Endothelial cell of umbilical vein (primary cell): ENCODE measurements around the gene SEC22A. TPM values are rescaled to one million over a fixed set of nuclear protein-coding genes. Genes with fewer than 3 reads are reported as not detected.

ENCODE experiments used
- BruUV-seq: library from RNA; stranded (reverse); fragments of 400-500 nt; replicated peaks from 2 replicates; lab custom pipeline; 2021; lab: Mats Ljungman, UMichigan
- CTCF ChIA-PET: fragments of 300-600, 350-600 bp; sonication (Branson Sonifier 250); formaldehyde crosslinking; loops from one replicate; lab custom pipeline; 2021; ENCODE audit warnings: antibody characterized with exemption, inconsistent platforms; lab: Charles Lee
- POLR2A ChIA-PET: fragments of 300-600, 350-600 bp; sonication (Branson Sonifier 250); formaldehyde crosslinking; loops from one replicate; lab custom pipeline; 2021; ENCODE audit warnings: antibody characterized with exemption, inconsistent platforms; lab: Charles Lee
- DNase-seq: peaks from one replicate; pipeline ENCODE4 v3.0.0-alpha.2; 2011; ENCODE audit warnings: low read depth, low spot score
- FAIRE-seq: peaks from 2 replicates; lab custom pipeline; 2011; peaks lifted over from hg19 to GRCh38; lab: Jason Lieb, UNC
- H2AFZ ChIP-seq: 2 replicates; pipeline ENCODE4 v1.6.0; 2012; ENCODE audit warnings: low read depth, low read length, control low read depth, inconsistent platforms
- H3K27ac ChIP-seq: 2 replicates; pipeline ENCODE4 v1.5.1; 2011; ENCODE audit warnings: low read depth, mild to moderate bottlenecking, control low read depth, low read length, moderate library complexity; ENCODE audit not compliant: insufficient read depth
- H3K27me3 ChIP-seq, 2 experiments: 2 replicates each; pipeline versions ENCODE4 v1.6.0 to v1.6.1; 2011; ENCODE audit warnings: low read length in 2 of 2, mixed read lengths in 1 of 2; ENCODE audit not compliant: control insufficient read depth in 2 of 2, insufficient read depth in 2 of 2
- H3K36me3 ChIP-seq, 2 experiments: 2 replicates in 1 of 2; 3 replicates in 1 of 2; pipeline ENCODE4 v1.5.1; 2011; ENCODE audit warnings: low read length in 2 of 2, mild to moderate bottlenecking in 1 of 2, moderate library complexity in 1 of 2; ENCODE audit not compliant: control insufficient read depth in 2 of 2, insufficient read depth in 2 of 2; ENCODE audit errors: extremely low read depth in 1 of 2
- H3K4me1 ChIP-seq: 3 replicates; pipeline ENCODE4 v1.5.1; 2011; ENCODE audit warnings: mild to moderate bottlenecking, low read length; ENCODE audit not compliant: control insufficient read depth, insufficient read depth; ENCODE audit errors: extremely low read depth
- H3K4me2 ChIP-seq: 2 replicates; pipeline ENCODE4 v1.6.1; 2011; ENCODE audit warnings: low read length, control low read depth, mixed read lengths; ENCODE audit not compliant: insufficient read depth
- H3K4me3 ChIP-seq, 3 experiments: fragments of 200-600 bp in 1 of 3; sonication (generic), shearing (Covaris generic) in 1 of 3; replicated peaks in 1 of 3; 2 replicates each; pipeline ENCODE4 v1.5.1; 2011 to 2016; ENCODE audit warnings: control low read depth in 3 of 3, low read length in 3 of 3, mild to moderate bottlenecking in 2 of 3, inconsistent platforms in 1 of 3, low read depth in 1 of 3, moderate library complexity in 1 of 3; ENCODE audit not compliant: insufficient read depth in 1 of 3
- H3K79me2 ChIP-seq: 2 replicates; pipeline ENCODE4 v1.6.0; 2012; ENCODE audit warnings: low read length, inconsistent platforms; ENCODE audit not compliant: control insufficient read depth, insufficient read depth
- H3K9ac ChIP-seq: replicated peaks from 2 replicates; pipeline ENCODE3; 2011; ENCODE audit warnings: low read length, control low read depth; ENCODE audit not compliant: insufficient read depth; ENCODE audit errors: extremely low read depth
- H3K9me1 ChIP-seq: replicated peaks from 3 replicates; pipeline ENCODE4 v1.6.0; 2011; ENCODE audit warnings: mild to moderate bottlenecking, low read length; ENCODE audit not compliant: control insufficient read depth, insufficient read depth; ENCODE audit errors: extremely low read depth
- H3K9me3 ChIP-seq: replicated peaks from 2 replicates; pipeline ENCODE4 v1.5.1; 2012; ENCODE audit warnings: low read length, inconsistent platforms; ENCODE audit not compliant: control insufficient read depth, insufficient read depth
- H4K20me1 ChIP-seq: replicated peaks from 2 replicates; pipeline ENCODE3; 2011; ENCODE audit warnings: mild to moderate bottlenecking, low read length; ENCODE audit not compliant: control insufficient read depth, insufficient read depth; ENCODE audit errors: extremely low read depth
- EZH2 ChIP-seq: IDR thresholded peaks from 2 replicates; pipeline ENCODE4 v1.6.1; 2012; ENCODE audit warnings: borderline replicate concordance, low read depth, mild to moderate bottlenecking, moderate library complexity, low read length, inconsistent platforms; ENCODE audit not compliant: severe bottlenecking
- FOS ChIP-seq: IDR thresholded peaks from 2 replicates; pipeline ENCODE4 v1.6.1; 2011; ENCODE audit warnings: mild to moderate bottlenecking, low read length, moderate library complexity, borderline replicate concordance; ENCODE audit not compliant: insufficient read depth
- GATA2 ChIP-seq: IDR thresholded peaks from 2 replicates; pipeline ENCODE4 v1.7.0; 2011; ENCODE audit warnings: low read depth, mild to moderate bottlenecking, moderate library complexity, mixed read lengths, low read length; ENCODE audit not compliant: insufficient read length, insufficient read depth
- JUN ChIP-seq: IDR thresholded peaks from 2 replicates; pipeline ENCODE4 v1.6.1; 2011; ENCODE audit warnings: borderline replicate concordance, low read depth; ENCODE audit not compliant: insufficient read length, insufficient read depth
- MYC ChIP-seq: IDR thresholded peaks from one replicate; pipeline ENCODE4 v1.6.1; 2011; ENCODE audit warnings: mild to moderate bottlenecking, low read depth, low read length
- POLR2A ChIP-seq: IDR thresholded peaks from 2 replicates; pipeline ENCODE4 v1.6.1; 2012; ENCODE audit warnings: low read depth, mild to moderate bottlenecking, control low read depth, low read length
- POLR2AphosphoS5 ChIP-seq: IDR thresholded peaks from 2 replicates; pipeline ENCODE4 v1.6.1; 2012; ENCODE audit warnings: low read depth, mild to moderate bottlenecking, control low read depth, low read length, moderate library complexity; ENCODE audit not compliant: insufficient read depth
- dilution Hi-C: fragments of 300-500 bp; cut with MboI; formaldehyde crosslinking; loops from one replicate; pipeline ENCODE4 v1.15.0; 2019; ENCODE audit warnings: low sequenced_read_pairs; ENCODE audit not compliant: extremely low pct_ligation_motif_present
- intact Hi-C: fragments of 100-400 bp; cut with micrococcal nuclease; formaldehyde crosslinking; loops from one replicate; pipeline ENCODE4 v1.10.0; 2022
- polyA plus RNA-seq, 4 experiments: library from polyadenylated mRNA; depleted of rRNA in 3 of 4; stranded (reverse) in 3 of 4; unstranded in 1 of 4; fragments of >200 nt; gene quantifications; 2 replicates each; pipeline versions ENCODE4 v1.2.1 to v1.2.3, GENCODE V29; 2011 to 2012; ENCODE audit warnings: missing spikeins in 1 of 4
- total RNA-seq: library from RNA; stranded (reverse); gene quantifications from 2 replicates; pipeline ENCODE4 v1.2.3, GENCODE V29; 2021
- TF ChIP-seq, protein P1 (sequence below): IDR thresholded peaks from 2 replicates; pipeline ENCODE4 v1.6.1; 2011; ENCODE audit not compliant: insufficient read depth, insufficient read length
- TF ChIP-seq, protein P2 (sequence below), 2 donors: IDR thresholded peaks; 1 replicate in 1 of 2; 2 replicates in 1 of 2; pipeline ENCODE4 v1.5.1; 2011; ENCODE audit warnings: low read length in 2 of 2, mild to moderate bottlenecking in 2 of 2, moderate library complexity in 2 of 2, control low read depth in 1 of 2, inconsistent platforms in 1 of 2, low read depth in 1 of 2; ENCODE audit not compliant: insufficient read depth in 1 of 2; ENCODE audit errors: extremely low read depth in 1 of 2

The SEC22A gene
- total and polyA plus RNA-seq, 2 donors (not counting 3 experiments of a cell fraction or from before 2014, with no cell fraction given): 20.1 to 26.8 TPM

DNA sequence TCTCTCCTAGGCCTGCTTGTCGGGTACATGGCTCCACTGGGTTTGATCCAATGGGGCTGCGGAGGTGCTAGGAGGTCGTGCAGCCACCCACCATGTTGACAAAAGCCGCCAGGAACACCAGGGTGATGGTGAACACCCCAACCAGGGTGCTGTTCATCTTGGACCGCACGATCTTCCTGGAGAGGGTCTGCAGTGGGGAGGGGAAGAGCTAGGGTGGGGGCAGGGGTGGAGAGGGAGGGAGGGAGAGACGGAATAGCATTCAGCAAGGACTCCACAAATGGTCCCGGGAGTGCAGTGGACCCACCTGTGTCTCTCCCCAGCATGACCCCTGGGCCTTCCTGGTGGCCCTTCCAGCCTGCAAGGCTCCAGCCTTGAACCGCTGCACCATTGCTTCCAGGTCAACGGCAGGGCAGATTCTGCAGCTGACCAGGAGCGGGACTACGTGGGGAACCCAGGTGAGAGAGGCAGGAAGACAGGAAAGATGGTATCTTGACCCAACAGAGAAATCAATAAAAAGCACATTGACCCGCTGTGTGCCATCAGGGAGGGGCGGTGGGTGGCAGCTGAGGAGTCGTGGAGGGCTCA, 102.3 kb downstream of the SEC22A start:
- no peak for FAIRE-seq

DNA sequence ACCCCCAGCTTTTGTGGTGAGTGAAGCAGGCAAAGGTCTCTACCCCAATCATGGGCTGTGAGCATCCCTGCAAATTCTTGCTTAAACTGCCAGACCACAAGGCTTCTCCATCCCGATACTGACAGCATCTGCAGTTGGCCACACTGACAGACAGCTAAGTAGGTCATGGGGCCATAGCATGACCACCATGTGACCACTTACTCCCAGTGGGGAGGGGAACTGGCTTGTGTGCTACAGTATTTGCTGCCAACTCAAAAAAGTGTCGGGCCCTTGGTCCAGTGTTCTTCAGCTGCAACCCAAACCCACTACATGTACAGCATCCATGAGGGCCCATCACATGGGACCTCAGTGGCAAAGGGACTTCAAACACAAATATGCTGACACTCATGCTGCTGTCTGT, 103.4 kb downstream of the SEC22A start:
- no peaks in the 10 kb centered on the region for H3K79me2 ChIP-seq
- H2AFZ ChIP-seq: no peak overlapping the region
- CTCF ChIA-PET: no interaction called here
- H3K4me1 ChIP-seq: no peaks in the 10 kb centered on the region
- no peak overlapping the region for H3K4me2 ChIP-seq
- dilution Hi-C loops: no loop called here
- TF ChIP-seq POLR2A: no peak
- TF ChIP-seq, protein P1, sequence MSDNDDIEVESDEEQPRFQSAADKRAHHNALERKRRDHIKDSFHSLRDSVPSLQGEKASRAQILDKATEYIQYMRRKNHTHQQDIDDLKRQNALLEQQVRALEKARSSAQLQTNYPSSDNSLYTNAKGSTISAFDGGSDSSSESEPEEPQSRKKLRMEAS: no peak
- TF ChIP-seq JUN: no peak
- TF ChIP-seq, protein P2, sequence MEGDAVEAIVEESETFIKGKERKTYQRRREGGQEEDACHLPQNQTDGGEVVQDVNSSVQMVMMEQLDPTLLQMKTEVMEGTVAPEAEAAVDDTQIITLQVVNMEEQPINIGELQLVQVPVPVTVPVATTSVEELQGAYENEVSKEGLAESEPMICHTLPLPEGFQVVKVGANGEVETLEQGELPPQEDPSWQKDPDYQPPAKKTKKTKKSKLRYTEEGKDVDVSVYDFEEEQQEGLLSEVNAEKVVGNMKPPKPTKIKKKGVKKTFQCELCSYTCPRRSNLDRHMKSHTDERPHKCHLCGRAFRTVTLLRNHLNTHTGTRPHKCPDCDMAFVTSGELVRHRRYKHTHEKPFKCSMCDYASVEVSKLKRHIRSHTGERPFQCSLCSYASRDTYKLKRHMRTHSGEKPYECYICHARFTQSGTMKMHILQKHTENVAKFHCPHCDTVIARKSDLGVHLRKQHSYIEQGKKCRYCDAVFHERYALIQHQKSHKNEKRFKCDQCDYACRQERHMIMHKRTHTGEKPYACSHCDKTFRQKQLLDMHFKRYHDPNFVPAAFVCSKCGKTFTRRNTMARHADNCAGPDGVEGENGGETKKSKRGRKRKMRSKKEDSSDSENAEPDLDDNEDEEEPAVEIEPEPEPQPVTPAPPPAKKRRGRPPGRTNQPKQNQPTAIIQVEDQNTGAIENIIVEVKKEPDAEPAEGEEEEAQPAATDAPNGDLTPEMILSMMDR (IDR thresholded peaks at IDR 0.05; ENCODE audit: extremely low read depth in 1 of 2, insufficient read depth in 1 of 2, low read depth in 1 of 2, low read length in 2 of 2): no peak
- TF ChIP-seq POLR2AphosphoS5: no peak
- no peak for TF ChIP-seq MYC
- TF ChIP-seq FOS: no peak
- no peak for TF ChIP-seq GATA2
- DNase-seq (no peak), FAIRE-seq (no peak)
- no peak overlapping the region for H3K4me3 ChIP-seq
- no peak overlapping the region for H3K27ac ChIP-seq
- POLR2A ChIA-PET: no interaction called here
- intact Hi-C loops: no loop called here
- no peaks in the 10 kb centered on the region for H3K9me3 ChIP-seq
- H3K9ac ChIP-seq: no peak overlapping the region
- H4K20me1 ChIP-seq: no peaks in the 10 kb centered on the region
- no TSS peak for BruUV-seq
- no peaks in the 10 kb centered on the region for H3K9me1 ChIP-seq
- no peaks in the 10 kb centered on the region for H3K36me3 ChIP-seq
- H3K27me3 ChIP-seq: no peaks in the 10 kb centered on the region

More for the DNA sequence above, 102.3 kb downstream of the SEC22A start:
- no peaks in the 10 kb centered on the region for H3K4me1 ChIP-seq
- intact Hi-C loops (no loop called here), dilution Hi-C loops (no loop called here)
- no peaks in the 10 kb centered on the region for H3K9me3 ChIP-seq
- ChIA-PET POLR2A (no interaction called here), CTCF (interaction anchor here (1.6 kb wide), 1 partner anchor 18 kb away, joined by 4 read pairs; no protein-coding TSS in a partner anchor)
- H3K9ac ChIP-seq: no peak overlapping the region
- BruUV-seq: no TSS peak
- no peak overlapping the region for H3K4me2 ChIP-seq
- H2AFZ ChIP-seq: no peak overlapping the region
- H3K79me2 ChIP-seq: no peaks in the 10 kb centered on the region
- no peaks in the 10 kb centered on the region for H3K36me3 ChIP-seq
- TF ChIP-seq FOS (no peak), POLR2AphosphoS5 (no peak), GATA2 (no peak), EZH2 (no peak), MYC (no peak)
- TF ChIP-seq, protein P2 (IDR thresholded peaks at IDR 0.05; ENCODE audit: extremely low read depth in 1 of 2, insufficient read depth in 1 of 2, low read depth in 1 of 2, low read length in 2 of 2): no peak
- H3K9me1 ChIP-seq: no peaks in the 10 kb centered on the region
- no peak overlapping the region for H3K4me3 ChIP-seq
- no peaks in the 10 kb centered on the region for H4K20me1 ChIP-seq
- H3K27me3 ChIP-seq: no peaks in the 10 kb centered on the region
- no peak overlapping the region for H3K27ac ChIP-seq
- no peak for DNase-seq
